GM18858 (cell line): Measurements from ENCODE around the gene KITLG.
"Not testable (repeated sequence)": the region's sequence is repeated elsewhere in the genome, so short reads cannot be mapped to it uniquely, and the experiment has no call there.

Source experiments
- ATAC-seq: cut with Tn5 transposase; IDR thresholded peaks from one replicate; pipeline ENCODE4 v1.9.1; 2021; ENCODE audit not compliant: unreplicated experiment

The KITLG gene

DNA sequence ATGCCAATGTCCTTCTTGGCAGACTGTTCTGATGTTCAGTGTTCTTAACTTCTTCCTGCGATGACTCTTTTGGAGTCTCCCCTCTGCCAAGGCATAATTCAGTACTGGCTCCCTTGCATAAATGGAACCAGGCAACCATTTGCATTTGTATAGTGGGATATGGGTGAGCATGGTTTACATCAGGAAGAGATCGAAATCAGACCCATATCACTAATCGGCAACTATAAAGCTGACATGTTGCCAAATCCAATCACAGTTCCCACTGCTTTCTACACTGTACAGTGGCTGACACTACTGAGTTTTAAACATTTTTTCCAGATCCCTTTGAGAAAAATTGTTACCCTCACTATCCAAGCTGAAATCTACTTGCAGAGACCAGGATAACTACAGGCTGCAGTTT lies 83.8 kb downstream of the KITLG start:
- no peak for ATAC-seq

DNA sequence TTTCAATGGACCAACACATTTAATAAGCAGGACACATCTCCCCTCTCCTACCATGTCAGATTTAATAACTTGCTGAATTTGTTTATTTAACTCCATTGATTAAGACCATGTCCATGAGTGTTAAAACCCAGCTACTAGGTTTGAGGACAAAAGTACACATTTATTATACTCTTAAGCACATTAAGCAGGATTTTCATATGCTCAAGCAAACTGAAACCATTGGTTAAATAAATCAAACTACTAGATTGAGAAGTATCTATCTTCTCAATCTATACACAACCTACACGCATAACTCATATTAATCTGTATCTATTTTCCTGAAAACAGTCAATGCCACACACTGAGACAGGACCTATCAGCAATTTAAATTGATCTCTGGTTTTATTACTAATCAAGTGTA lies 85.2 kb downstream of the KITLG start:
- ATAC-seq = no peak

DNA sequence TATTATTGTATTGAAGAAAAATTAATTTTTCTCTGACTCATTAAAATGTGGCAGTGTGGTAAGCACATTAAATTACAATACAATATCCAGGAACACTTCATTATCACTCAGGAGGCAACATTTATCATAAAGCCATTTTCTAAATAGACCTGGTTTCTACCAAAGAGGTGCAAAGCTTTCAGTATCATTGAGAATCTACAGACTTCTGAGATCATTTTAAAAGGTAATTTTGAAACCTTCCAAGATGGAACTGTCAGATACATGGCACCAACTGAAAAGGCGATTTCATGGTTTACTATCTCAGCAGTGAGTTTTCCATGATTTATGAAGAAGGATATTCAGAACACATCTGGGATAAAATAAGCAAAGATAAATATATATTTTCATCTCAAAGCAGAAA lies 85.8 kb downstream of the KITLG start:
- no peak for ATAC-seq

DNA sequence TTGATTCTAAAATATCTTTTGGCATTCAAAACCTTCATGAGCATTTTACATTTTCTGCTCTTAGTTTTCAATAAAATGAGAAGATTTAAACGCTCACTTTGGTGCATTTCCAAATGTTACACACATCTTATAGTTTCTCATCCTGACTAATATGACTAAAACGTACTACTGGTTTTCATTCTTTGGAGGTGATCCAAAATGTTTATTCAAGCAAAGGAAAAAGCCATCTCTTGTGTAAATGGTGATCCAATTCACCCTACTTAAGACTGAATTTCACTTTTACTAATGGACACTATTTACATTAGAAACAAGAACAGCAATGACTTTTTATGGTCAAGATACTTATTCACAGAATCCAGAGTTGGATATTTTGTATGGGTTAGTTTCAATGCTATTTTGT lies 86.6 kb downstream of the KITLG start:
- ATAC-seq = no peak

DNA sequence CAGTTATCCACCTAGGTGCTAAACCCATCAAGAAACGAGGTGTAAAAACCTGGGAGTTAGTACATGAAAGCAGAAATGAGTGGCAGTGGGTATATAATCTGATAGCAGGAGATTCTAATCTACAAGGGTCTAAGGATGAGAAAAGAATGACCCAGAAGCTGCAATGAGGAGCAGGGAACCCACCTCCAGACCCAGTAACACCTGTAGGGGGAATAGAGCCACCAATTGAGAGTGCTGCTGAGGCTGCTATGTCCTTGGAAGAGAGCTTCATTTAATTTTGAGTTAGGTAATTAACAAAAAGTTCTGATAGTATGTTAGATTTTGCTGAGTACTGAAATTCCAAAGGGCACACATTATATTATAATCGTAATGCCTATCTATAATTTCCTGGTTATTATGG lies 89.8 kb downstream of the KITLG start:
- no peak for ATAC-seq

DNA sequence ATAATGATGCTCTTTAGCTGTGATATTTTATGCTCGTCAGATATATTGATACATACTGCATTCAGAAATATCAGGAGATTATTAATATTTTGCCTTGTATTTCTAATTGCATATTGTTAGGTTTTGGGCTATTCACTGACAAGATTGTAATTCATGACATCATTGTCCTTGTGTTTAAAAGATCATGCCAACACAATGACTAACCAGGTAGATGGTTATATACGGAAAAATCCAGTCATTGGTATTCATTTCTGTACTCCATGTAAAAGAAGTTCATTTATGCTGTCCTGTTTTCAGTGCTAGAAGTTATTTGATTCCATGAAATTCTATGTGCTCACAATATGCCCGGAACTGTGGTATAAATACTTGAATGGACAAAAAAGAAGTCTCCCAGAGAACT lies 107.5 kb downstream of the KITLG start:
- ATAC-seq = no peak

DNA sequence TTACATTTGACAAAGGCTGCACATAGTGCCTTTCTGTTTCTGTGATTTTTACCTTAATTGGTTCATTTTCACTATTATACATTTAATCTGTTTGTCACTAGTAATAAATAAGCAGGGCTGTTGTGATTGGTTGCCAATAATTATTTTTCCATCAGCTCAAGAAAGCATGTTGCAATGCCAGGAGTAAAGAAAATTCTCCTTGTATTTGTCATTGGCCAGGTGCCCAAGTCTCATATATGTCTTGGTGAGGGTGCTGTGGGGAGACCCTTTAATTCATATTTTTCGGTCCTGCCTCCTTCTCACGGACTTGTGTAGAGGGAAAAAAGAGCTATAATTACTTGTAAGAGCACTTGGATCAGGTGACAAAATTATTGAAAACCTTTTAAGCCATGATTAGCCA lies 108.0 kb downstream of the KITLG start:
- ATAC-seq = no peak

DNA sequence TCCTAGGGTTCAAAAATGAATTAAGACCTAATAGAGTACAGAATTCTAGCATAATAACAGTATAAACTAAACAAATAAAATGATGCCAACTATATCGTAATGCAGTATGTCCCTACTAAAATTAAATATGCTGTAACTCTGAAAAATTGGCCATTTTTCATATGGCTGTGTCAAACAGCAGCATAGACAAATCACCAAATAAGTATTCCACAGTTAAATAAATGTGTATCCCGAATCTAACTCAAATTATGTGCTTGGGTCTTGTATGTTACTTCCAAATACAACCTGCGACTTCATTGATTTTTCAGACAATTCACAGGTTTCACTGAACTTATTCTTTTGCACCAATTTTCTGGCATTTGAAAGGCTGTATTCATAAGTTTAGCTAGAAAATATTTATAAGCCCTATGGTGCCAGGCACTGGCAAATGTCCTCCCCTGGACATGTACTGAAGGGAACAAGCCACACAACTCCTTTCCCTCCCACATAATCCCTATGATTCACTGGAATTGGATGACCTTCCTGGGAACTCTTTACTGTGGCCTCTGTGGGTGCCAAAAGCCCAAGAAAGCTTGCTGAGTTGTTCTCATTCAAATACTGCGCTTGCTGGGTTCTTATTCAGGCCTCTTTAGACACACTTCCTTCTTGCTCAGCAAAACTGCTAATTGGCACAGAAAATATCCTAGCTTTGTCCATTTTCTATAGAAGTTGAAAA lies 108.8 kb downstream of the KITLG start:
- ATAC-seq = no peak

DNA sequence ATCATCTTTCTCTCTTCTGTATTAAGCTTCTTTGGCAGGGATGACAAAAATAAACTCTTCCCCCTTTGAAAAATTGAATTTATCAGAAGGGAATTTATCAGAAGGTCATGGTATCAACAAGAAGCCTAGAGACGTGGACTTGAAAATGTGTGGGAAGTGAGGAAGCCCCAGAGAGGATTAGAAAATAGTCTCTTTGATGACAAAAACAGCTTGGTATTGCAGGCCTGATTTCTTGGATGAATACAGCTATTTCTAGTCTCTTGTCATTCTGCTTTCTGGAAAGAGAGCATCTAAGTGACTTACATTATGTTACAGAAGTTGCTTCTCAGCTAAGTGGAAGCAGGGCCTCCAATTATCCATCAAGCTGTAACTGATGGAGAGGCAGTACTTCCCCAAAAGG lies 111.1 kb downstream of the KITLG start:
- no peak for ATAC-seq

DNA sequence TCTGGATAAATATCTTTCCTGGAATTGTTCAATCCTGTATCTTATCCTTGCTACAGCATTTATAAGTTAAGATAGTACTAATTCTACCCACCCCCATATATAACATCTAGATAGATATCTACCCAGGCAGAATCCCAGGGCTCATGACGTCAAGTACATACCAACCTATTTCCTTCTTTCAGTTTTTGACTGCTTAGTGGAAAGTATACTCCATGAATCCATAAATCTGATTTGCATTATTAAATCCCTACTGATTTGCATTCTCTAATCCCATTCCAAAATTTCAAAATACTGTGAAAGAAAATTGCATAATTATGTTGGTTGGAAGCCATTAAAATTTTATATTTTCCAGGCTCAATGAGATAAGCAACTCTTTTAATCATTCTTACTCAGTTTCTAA lies 111.7 kb downstream of the KITLG start:
- no peak for ATAC-seq

DNA sequence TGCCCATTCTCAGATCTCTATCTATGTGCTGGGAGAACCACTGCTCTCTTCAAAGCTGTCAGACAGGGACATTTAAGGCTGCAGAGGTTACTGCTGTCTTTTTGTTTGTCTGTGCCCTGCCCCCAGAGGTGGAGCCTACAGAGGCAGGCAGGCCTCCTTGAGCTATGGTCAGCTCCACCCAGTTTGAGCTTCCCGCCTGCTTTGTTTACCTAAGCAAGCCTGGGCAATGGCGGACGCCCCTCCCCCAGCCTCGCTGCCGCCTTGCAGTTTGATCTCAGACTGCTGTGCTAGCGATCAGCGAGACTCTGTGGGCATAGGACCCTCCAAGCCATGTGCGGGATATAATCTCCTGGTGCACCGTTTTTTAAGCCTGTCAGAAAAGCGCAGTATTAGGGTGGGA lies 113.6 kb downstream of the KITLG start:
- not testable (repeated sequence) for ATAC-seq

DNA sequence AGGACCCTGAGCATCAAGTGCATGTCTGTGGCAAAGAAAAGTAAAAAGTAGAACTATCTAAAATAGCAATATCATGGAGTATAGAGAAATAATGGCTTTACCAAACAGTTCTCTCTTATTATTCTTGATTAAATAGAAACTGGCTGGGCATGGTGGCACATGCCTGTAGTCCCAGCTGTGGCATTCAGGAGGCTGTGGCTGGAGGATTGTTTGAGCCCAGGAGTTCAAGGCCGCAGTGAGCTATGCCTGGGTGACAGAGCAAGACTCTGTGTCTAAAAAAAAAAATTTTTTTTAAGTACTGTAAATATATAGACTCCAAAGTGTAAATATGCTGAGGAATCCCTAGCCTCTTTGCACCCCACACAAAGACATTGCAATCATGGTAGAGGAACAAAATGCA lies 121.9 kb downstream of the KITLG start:
- no peak for ATAC-seq

DNA sequence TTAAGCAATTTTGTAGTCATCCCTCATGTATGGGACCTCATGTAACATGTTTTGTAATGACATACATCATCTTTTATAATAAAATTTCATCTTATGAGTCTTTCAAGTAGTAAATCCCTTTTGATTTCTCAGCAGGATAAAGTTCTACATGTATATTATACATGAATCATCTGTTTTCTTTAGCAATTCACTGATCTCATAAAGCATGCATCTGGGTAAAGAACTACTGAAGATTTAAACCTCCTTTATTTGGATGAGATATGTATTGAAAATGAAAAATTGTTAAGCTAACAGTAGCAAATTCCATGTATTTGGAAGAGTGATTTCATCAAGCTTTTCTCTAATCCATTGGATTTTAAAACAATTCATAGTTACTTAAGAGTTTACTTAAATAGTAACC lies 126.9 kb downstream of the KITLG start:
- ATAC-seq = no peak

DNA sequence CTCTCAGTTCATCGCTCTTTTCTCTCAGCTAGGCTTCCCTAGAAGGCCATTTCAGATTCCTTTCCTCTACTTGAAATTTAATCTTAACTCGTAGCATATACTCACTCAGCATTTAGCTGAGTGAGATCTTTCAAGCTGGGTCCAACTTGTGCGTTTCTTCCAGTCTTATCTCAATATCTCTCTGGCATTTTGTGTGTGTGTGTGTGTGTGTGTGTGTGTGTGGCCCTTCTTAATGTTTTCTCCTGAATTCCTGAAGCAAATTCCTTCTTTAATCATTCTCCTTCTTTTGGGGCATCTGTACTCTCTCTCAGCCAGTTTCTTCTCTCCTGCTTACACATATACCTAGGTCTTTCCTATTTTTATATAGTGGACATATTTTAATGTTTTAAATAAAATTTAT lies 129.1 kb downstream of the KITLG start:
- ATAC-seq = no peak

DNA sequence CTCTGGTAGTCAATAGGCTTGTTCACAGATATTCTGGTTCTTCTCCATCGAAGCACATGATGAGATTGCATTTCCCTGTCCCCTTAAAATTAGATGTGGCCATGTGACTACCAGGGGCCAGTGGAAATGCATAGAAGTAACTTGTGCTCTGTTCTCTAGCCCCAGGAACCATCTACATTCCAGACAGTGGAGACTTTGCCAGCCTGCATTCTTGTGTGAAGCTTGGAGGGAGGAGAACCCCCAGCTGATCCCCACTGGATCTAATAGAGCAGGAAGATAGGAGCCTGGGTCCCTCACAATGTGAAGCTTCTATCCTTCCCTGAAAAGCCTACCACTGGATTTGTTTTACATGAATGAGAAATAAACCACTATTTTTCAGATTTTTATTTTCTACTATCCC lies 130.1 kb downstream of the KITLG start:
- no peak for ATAC-seq

DNA sequence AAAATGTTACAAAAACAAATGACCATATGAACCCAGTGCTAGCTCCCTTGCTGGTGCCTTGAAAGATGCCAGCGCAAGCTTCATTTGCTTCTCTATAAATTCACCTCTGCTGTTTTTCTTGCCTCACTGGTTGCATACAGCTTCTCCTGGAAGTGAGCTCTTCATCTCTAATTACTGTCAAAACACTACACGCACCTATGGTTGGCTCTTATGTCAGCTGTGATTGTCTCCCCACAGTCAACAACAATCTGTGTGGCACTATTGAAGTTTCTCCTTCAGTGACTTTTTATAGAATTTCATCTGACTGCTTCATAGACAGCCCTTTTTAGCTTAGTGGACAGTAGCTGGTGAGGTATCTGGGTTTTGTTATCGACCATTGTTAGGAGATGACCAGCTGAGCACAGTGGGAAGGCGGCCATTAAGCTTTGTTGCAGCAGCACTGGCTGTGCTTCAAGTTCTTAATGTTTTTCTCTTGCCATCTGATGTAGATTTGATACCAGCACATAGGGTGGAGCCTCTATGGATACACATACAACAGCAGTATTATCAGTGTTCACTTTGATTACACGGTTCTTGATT lies 131.8 kb downstream of the KITLG start:
- no peak for ATAC-seq

DNA sequence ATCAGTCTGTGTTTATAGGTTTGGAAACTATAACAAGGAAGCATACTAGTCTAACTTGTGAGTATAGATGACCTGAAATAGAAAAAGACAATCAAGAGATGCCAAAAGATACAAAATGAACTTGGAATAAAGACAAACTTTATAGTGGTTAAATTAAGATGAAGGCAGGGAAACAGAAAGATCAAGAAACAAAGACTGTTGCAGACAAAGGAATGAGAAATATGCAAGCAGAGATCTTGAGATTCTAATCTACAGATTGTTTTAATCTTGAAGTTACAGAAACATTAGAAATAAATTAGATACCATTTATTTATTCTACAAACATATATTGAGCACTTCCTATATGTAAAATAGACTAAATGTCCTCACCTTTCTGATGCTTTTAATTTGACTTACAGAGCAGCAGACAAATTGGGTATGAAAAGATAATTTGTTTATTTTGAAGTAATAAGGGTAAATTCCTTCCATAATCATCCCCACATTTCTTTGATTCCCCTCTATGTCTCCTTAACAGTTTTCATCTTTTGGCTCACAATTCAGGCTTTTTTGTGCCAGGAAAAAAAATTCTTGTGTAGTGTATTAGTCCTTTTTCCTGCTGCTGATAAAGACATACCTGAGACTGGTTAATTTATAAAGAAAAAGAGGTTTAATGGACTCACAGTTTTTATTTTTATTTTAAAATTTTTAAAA lies 134.4 kb downstream of the KITLG start:
- no peak for ATAC-seq

DNA sequence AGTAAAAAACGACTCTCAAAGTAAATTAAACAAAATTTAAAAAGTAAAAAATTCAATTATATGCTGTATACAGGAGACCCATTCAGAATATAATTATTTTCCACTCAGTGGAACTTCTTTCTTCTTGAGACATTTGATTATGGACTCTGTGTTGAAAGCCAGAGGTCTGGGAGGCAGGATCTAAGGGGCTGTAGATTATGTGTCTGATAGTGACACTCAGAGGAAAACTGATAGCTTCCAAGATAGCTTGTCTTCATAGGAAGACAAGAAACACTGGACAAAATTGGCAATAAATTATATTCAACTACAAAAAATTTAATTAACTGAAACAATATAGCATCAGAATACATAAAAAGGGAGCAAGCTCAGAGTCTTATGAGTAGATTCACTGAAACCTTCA lies 135.8 kb downstream of the KITLG start:
- no peak for ATAC-seq
